IMR-90 (cell line): ENCODE results near the gene SIAH3. TPM values are rescaled to one million over a fixed set of nuclear protein-coding genes. Genes with fewer than 3 reads are reported as not detected.

Experiments
- ATAC-seq: fragments of 200-7000 bp; cut with Tn5 transposase; 2 replicates; pipeline ENCODE4 v1.9.1; 2020; ENCODE audit warnings: low read depth, mild to moderate bottlenecking, moderate library complexity
- BruUV-seq: library from RNA; stranded (reverse); fragments of 400-500 nt; replicated peaks from 2 replicates; lab custom pipeline; 2021; lab: Mats Ljungman, UMichigan
- CTCF ChIA-PET: fragments of 300-600 bp; formaldehyde crosslinking; extraction: SDS; loops from one replicate; lab custom pipeline; 2021; ENCODE audit warnings: antibody characterized with exemption; lab: Yijun Ruan, JAX
- POLR2A ChIA-PET: fragments of 300-600 bp; sonication (Branson Sonifier 250); formaldehyde crosslinking; loops from one replicate; lab custom pipeline; 2022; ENCODE audit warnings: antibody characterized with exemption; ENCODE audit not compliant: unreplicated experiment; lab: Charles Lee
- DNase-seq: peaks from one replicate; pipeline ENCODE4 v3.0.0; 2013
- H2AFZ ChIP-seq: replicated peaks from 2 replicates; pipeline ENCODE3; 2013; ENCODE audit warnings: low read length, mild to moderate bottlenecking; ENCODE audit not compliant: poor library complexity
- H2AK5ac ChIP-seq: 2 replicates; pipeline ENCODE4 v1.6.1; 2013; ENCODE audit warnings: low read depth, low read length, inconsistent platforms
- H2AK9ac ChIP-seq: replicated peaks from 2 replicates; pipeline ENCODE3; 2013; ENCODE audit warnings: mild to moderate bottlenecking, low read depth, low read length, moderate library complexity; ENCODE audit not compliant: poor library complexity
- H2BK120ac ChIP-seq: 2 replicates; pipeline ENCODE4 v1.6.1; 2013; ENCODE audit warnings: low read depth, low read length, inconsistent platforms
- H2BK15ac ChIP-seq: 3 replicates; pipeline ENCODE4 v1.6.1; 2013; ENCODE audit warnings: low read depth, low read length, inconsistent platforms
- H2BK20ac ChIP-seq: 2 replicates; pipeline ENCODE4 v1.6.1; 2013; ENCODE audit warnings: low read depth, mild to moderate bottlenecking, inconsistent platforms, low read length, moderate library complexity
- H2BK5ac ChIP-seq: 2 replicates; pipeline ENCODE4 v1.6.1; 2013; ENCODE audit warnings: mild to moderate bottlenecking, low read depth, low read length, inconsistent platforms; ENCODE audit not compliant: poor library complexity, severe bottlenecking
- H3K14ac ChIP-seq: replicated peaks from 2 replicates; pipeline ENCODE4 v1.6.1; 2013; ENCODE audit warnings: low read depth, low read length, inconsistent platforms
- H3K18ac ChIP-seq: 2 replicates; pipeline ENCODE4 v1.6.1; 2013; ENCODE audit warnings: low read depth, low read length, control low read depth
- H3K23ac ChIP-seq: 2 replicates; pipeline ENCODE4 v1.6.1; 2013; ENCODE audit warnings: low read depth, low read length, inconsistent platforms
- H3K27ac ChIP-seq: 2 replicates; pipeline ENCODE4 v1.5.1; 2013; ENCODE audit warnings: mild to moderate bottlenecking, control low read depth, low read length; ENCODE audit not compliant: insufficient read depth
- H3K27me3 ChIP-seq: 2 replicates; pipeline ENCODE4 v1.6.1; 2013; ENCODE audit warnings: low read length; ENCODE audit not compliant: control insufficient read depth, insufficient read depth
- H3K36me3 ChIP-seq: 2 replicates; pipeline ENCODE4 v1.6.1; 2013; ENCODE audit warnings: low read length, mixed read lengths; ENCODE audit not compliant: control insufficient read depth, insufficient read depth
- H3K4ac ChIP-seq: 2 replicates; pipeline ENCODE4 v1.6.1; 2013; ENCODE audit warnings: low read depth, low read length, inconsistent platforms
- H3K4me1 ChIP-seq: 2 replicates; pipeline ENCODE4 v1.6.1; 2013; ENCODE audit warnings: low read length, mixed read lengths; ENCODE audit not compliant: control insufficient read depth, insufficient read depth
- H3K4me2 ChIP-seq: 2 replicates; pipeline ENCODE4 v1.6.1; 2013; ENCODE audit warnings: low read depth, mild to moderate bottlenecking, control low read depth, low read length, moderate library complexity
- H3K4me3 ChIP-seq: 2 replicates; pipeline ENCODE4 v1.5.1; 2013; ENCODE audit warnings: low read depth, mild to moderate bottlenecking, control low read depth, low read length, moderate library complexity; ENCODE audit not compliant: insufficient read depth
- H3K56ac ChIP-seq: 2 replicates; pipeline ENCODE4 v1.6.1; 2013; ENCODE audit warnings: low read length, inconsistent platforms; ENCODE audit not compliant: insufficient read depth; ENCODE audit errors: extremely low read depth
- H3K79me1 ChIP-seq, 2 experiments: 2 replicates each; pipeline ENCODE4 v1.6.1; 2013; ENCODE audit warnings: low read length in 2 of 2, inconsistent platforms in 1 of 2, low read depth in 1 of 2
- H3K9ac ChIP-seq: 2 replicates; pipeline ENCODE4 v1.6.1; 2013; ENCODE audit warnings: low read depth, low read length, control low read depth
- H3K9me1 ChIP-seq: 2 replicates; pipeline ENCODE4 v1.6.1; 2013; ENCODE audit warnings: low read length, inconsistent platforms; ENCODE audit not compliant: insufficient read depth
- H3K9me3 ChIP-seq: 2 replicates; pipeline ENCODE4 v1.6.1; 2013; ENCODE audit warnings: low read length; ENCODE audit not compliant: control insufficient read depth, insufficient read depth
- H4K20me1 ChIP-seq: 2 replicates; pipeline ENCODE4 v1.6.1; 2013; ENCODE audit warnings: low read length, inconsistent platforms; ENCODE audit not compliant: insufficient read depth
- H4K5ac ChIP-seq: 2 replicates; pipeline ENCODE4 v1.6.1; 2013; ENCODE audit warnings: mild to moderate bottlenecking, low read depth, low read length, control low read depth
- H4K8ac ChIP-seq, 2 experiments: 2 replicates each; pipeline ENCODE4 v1.6.1; 2013; ENCODE audit warnings: low read depth in 2 of 2, low read length in 2 of 2, control low read depth in 1 of 2, inconsistent platforms in 1 of 2
- H4K91ac ChIP-seq: 2 replicates; pipeline ENCODE4 v1.6.1; 2013; ENCODE audit warnings: low read depth, low read length, inconsistent platforms; ENCODE audit not compliant: insufficient read depth
- BHLHE40 ChIP-seq: fragments of 150-350 bp; IDR thresholded peaks from 2 replicates; pipeline ENCODE4 v1.6.1; 2016; ENCODE audit warnings: mild to moderate bottlenecking, low read depth, low read length
- CEBPB ChIP-seq: IDR thresholded peaks from 2 replicates; pipeline ENCODE4 v1.6.1; 2012; ENCODE audit warnings: low read depth, low read length, improper control_type of control experiment
- CHD1 ChIP-seq: IDR thresholded peaks from 2 replicates; pipeline ENCODE4 v1.6.1; 2012; ENCODE audit warnings: low read depth, low read length, improper control_type of control experiment
- FOS ChIP-seq: fragments of 150-350 bp; IDR thresholded peaks from 2 replicates; pipeline ENCODE4 v1.6.1; 2016; ENCODE audit warnings: low read depth, low read length
- MAFK ChIP-seq: IDR thresholded peaks from 2 replicates; pipeline ENCODE4 v1.6.1; 2012; ENCODE audit warnings: low read depth, low read length, improper control_type of control experiment
- MAZ ChIP-seq: IDR thresholded peaks from 2 replicates; pipeline ENCODE4 v1.6.1; 2012; ENCODE audit warnings: low read depth, mild to moderate bottlenecking, low read length, improper control_type of control experiment, moderate library complexity, borderline replicate concordance
- MXI1 ChIP-seq: IDR thresholded peaks from 2 replicates; pipeline ENCODE4 v1.6.1; 2012; ENCODE audit warnings: low read depth, mild to moderate bottlenecking, low read length, moderate library complexity, borderline replicate concordance
- NFE2L2 ChIP-seq: fragments of 150-350 bp; IDR thresholded peaks from 2 replicates; pipeline ENCODE4 v1.6.1; 2016; ENCODE audit warnings: low read depth, mild to moderate bottlenecking, low read length
- POLR2A ChIP-seq: IDR thresholded peaks from 2 replicates; pipeline ENCODE4 v1.6.1; 2012; ENCODE audit warnings: mild to moderate bottlenecking, low read depth, low read length
- RAD21 ChIP-seq: IDR thresholded peaks from 2 replicates; pipeline ENCODE4 v1.6.1; 2012; ENCODE audit warnings: low read length, improper control_type of control experiment
- RCOR1 ChIP-seq: IDR thresholded peaks from 2 replicates; pipeline ENCODE4 v1.6.1; 2012; ENCODE audit warnings: mild to moderate bottlenecking, low read length, improper control_type of control experiment; ENCODE audit not compliant: insufficient replicate concordance
- RFX5 ChIP-seq: IDR thresholded peaks from 2 replicates; pipeline ENCODE4 v1.8.0; 2012; ENCODE audit warnings: low read depth, mild to moderate bottlenecking, low read length, moderate library complexity
- SMC3 ChIP-seq: fragments of 150-350 bp; IDR thresholded peaks from 2 replicates; pipeline ENCODE4 v1.6.1; 2016; ENCODE audit warnings: low read depth, mild to moderate bottlenecking, antibody characterized with exemption, low read length, moderate library complexity
- WGBS, 2 experiments: methylation state at CpG; one replicate each; pipeline versions ENCODE4 v1.1.5 to v1.1.7; 2013; ENCODE audit warnings: missing lambda C conversion rate in 2 of 2; ENCODE audit not compliant: insufficient read length in 1 of 2; ENCODE audit errors: extremely low coverage in 2 of 2; 5-methylcytosine and 5-hydroxymethylcytosine counted together
- dilution Hi-C: fragments of 300-500 bp; cut with HindIII; formaldehyde crosslinking; loops from one replicate; pipeline ENCODE4 v1.14.3; 2018; ENCODE audit warnings: low sequenced_read_pairs; ENCODE audit not compliant: unreplicated experiment
- in situ Hi-C: fragments of 300-500 bp; cut with MboI; formaldehyde crosslinking; loops from 3 replicates; pipeline ENCODE4 v1.14.3; 2019; ENCODE audit warnings: low sequenced_read_pairs, inconsistent platforms, mixed read lengths
- intact Hi-C: fragments of 100-400 bp; cut with micrococcal nuclease; formaldehyde crosslinking; loops from 2 replicates; pipeline ENCODE4 v1.10.0; 2022
- polyA plus RNA-seq, 3 experiments: library from polyadenylated mRNA; depleted of rRNA; stranded (reverse); fragments of >200 nt; gene quantifications; 2 replicates each; pipeline ENCODE4 v1.2.3, GENCODE V29; 2012; ENCODE audit warnings: low replicate concordance in 1 of 3
- total RNA-seq: library from RNA; depleted of rRNA; stranded (reverse); fragments of >200 nt; gene quantifications from 2 replicates; pipeline ENCODE4 v1.2.3, GENCODE V29; 2012
- TF ChIP-seq, protein P1 (sequence below): conservative IDR thresholded peaks from 2 replicates; pipeline ENCODE4 v1.5.1; 2012; ENCODE audit warnings: mild to moderate bottlenecking, low read depth, low read length, improper control_type of control experiment
- TF ChIP-seq, protein P2 (sequence below): fragments of 150-350 bp; IDR thresholded peaks from 2 replicates; pipeline ENCODE4 v1.6.1; 2016; ENCODE audit warnings: low read depth, mild to moderate bottlenecking, low read length, moderate library complexity, borderline replicate concordance
- TF ChIP-seq, protein P3 (sequence below): fragments of 150-350 bp; IDR thresholded peaks from 2 replicates; pipeline ENCODE4 v1.6.1; 2017; ENCODE audit warnings: mild to moderate bottlenecking, antibody characterized with exemption, low read length, low read depth

The SIAH3 gene
- total and polyA plus RNA-seq, 2 of the 4 experiments (the other 2 are of a cell fraction): under 0.01 TPM; not detected in 1

DNA sequence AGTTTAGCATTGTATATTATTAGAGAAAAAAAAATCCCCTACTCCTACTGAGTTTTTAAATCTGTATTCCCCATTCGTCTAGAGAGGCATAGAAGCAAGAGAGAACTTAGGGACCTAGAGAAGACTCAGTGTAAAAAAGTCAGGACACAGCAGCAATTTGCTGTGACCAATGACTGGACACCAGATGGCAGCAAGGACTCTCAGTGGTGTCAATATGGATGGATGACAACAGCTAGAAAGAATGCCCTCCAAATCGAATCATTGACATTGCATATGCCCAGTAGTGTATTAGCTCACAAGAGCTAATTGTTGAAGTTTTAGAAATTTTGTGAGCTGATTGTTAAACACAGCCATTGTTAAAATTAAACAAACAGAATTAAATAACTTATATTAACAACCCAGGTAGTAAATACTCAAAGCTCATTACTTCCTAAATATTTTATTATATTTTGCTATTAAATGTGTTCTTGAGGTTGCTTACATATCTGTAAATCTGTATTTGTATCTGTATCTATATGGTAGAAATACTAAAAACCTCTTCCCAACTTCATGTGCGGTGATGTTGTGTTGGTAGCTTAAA, 43.9 kb downstream of the SIAH3 start:
- H4K5ac ChIP-seq: no peak overlapping the region
- H2BK120ac ChIP-seq: no peak overlapping the region
- dilution Hi-C loops (no loop called here), in situ Hi-C loops (no loop called here), intact Hi-C loops (loop anchor here (2.0 kb wide), 1 partner anchor 319 kb away; no protein-coding TSS in a partner anchor)
- no peaks in the 10 kb centered on the region for H3K36me3 ChIP-seq
- no peak overlapping the region for H4K91ac ChIP-seq
- H2BK5ac ChIP-seq: no peak overlapping the region
- peak; percentile 17 for DNase-seq
- no peaks in the 10 kb centered on the region for H3K9me3 ChIP-seq
- peaks cover 8% of the 10 kb centered on the region for H3K27me3 ChIP-seq
- no peak overlapping the region for H3K14ac ChIP-seq
- H2AK9ac ChIP-seq: no peak overlapping the region
- H3K4ac ChIP-seq: no peak overlapping the region
- BruUV-seq: no TSS peak
- H3K9ac ChIP-seq: no peak overlapping the region
- H3K4me3 ChIP-seq: no peak overlapping the region
- H3K4me1 ChIP-seq: no peaks in the 10 kb centered on the region
- H3K18ac ChIP-seq: no peak overlapping the region
- no peak overlapping the region for H3K4me2 ChIP-seq
- H3K79me1 ChIP-seq: no peaks in the 10 kb centered on the region
- no peak overlapping the region for H3K27ac ChIP-seq
- ATAC-seq: peak; percentile 48
- H2AFZ ChIP-seq: no peak overlapping the region
- H3K9me1 ChIP-seq: no peaks in the 10 kb centered on the region
- POLR2A ChIA-PET: no interaction called here
- CTCF ChIA-PET: interaction anchor here (0.6 kb wide), 3 partner anchors 268 to 353 kb away, joined by 3 read pairs; no protein-coding TSS in a partner anchor
- no peak overlapping the region for H3K56ac ChIP-seq
- no peaks in the 10 kb centered on the region for H4K20me1 ChIP-seq
- no CpG with 5 or more reads among the region's 3 CpGs for WGBS, 2 experiments
- TF ChIP-seq MAFK (no peak), NFE2L2 (no peak), POLR2A (no peak), FOS (no peak), CHD1 (no peak), RCOR1 (no peak), MXI1 (no peak), MAZ (no peak), RFX5 (no peak), BHLHE40 (no peak), SMC3 (peak; percentile 39; the same call in 1 of the 2 replicates), CEBPB (no peak), RAD21 (peak; percentile 46)
- TF ChIP-seq, protein P1, sequence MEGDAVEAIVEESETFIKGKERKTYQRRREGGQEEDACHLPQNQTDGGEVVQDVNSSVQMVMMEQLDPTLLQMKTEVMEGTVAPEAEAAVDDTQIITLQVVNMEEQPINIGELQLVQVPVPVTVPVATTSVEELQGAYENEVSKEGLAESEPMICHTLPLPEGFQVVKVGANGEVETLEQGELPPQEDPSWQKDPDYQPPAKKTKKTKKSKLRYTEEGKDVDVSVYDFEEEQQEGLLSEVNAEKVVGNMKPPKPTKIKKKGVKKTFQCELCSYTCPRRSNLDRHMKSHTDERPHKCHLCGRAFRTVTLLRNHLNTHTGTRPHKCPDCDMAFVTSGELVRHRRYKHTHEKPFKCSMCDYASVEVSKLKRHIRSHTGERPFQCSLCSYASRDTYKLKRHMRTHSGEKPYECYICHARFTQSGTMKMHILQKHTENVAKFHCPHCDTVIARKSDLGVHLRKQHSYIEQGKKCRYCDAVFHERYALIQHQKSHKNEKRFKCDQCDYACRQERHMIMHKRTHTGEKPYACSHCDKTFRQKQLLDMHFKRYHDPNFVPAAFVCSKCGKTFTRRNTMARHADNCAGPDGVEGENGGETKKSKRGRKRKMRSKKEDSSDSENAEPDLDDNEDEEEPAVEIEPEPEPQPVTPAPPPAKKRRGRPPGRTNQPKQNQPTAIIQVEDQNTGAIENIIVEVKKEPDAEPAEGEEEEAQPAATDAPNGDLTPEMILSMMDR: peak; percentile 33
- TF ChIP-seq, protein P2, sequence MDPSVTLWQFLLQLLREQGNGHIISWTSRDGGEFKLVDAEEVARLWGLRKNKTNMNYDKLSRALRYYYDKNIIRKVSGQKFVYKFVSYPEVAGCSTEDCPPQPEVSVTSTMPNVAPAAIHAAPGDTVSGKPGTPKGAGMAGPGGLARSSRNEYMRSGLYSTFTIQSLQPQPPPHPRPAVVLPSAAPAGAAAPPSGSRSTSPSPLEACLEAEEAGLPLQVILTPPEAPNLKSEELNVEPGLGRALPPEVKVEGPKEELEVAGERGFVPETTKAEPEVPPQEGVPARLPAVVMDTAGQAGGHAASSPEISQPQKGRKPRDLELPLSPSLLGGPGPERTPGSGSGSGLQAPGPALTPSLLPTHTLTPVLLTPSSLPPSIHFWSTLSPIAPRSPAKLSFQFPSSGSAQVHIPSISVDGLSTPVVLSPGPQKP: no peak
- TF ChIP-seq, protein P3, sequence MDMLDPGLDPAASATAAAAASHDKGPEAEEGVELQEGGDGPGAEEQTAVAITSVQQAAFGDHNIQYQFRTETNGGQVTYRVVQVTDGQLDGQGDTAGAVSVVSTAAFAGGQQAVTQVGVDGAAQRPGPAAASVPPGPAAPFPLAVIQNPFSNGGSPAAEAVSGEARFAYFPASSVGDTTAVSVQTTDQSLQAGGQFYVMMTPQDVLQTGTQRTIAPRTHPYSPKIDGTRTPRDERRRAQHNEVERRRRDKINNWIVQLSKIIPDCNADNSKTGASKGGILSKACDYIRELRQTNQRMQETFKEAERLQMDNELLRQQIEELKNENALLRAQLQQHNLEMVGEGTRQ: no peak
- H4K8ac ChIP-seq: no peak overlapping the region
- no peak overlapping the region for H3K23ac ChIP-seq
- H2AK5ac ChIP-seq: no peak overlapping the region
- H2BK15ac ChIP-seq: no peak overlapping the region
- H2BK20ac ChIP-seq: no peak overlapping the region
